HG03175 (cell line): ENCODE measurements around the gene XXYLT1.
"Not testable (repeated sequence)": the region's sequence is repeated elsewhere in the genome, so short reads cannot be mapped to it uniquely, and the experiment has no call there.

Experiments used
- ATAC-seq: cut with Tn5 transposase; IDR thresholded peaks from one replicate; pipeline ENCODE4 v1.9.1; 2021; ENCODE audit warnings: mild to moderate bottlenecking, moderate library complexity; ENCODE audit not compliant: unreplicated experiment

Gene XXYLT1

DNA sequence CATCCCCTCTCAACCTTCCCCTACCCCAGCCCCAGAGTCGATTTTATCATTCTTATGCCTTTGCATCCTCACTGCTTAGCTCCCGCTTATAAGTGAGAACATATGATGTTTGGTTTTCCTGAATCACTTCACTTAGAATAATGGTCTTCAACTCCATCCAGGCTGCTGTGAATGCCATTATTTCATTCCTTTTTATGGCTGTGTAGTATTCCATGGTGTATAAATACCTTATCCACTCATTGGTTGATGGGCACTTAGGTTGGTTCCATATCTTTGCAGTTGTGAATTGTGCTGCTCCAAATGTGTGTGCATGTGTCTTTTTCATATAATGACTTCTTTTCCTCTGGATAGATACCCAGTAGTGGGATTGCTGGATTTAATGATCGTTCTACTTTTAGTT is 233.4 kb downstream of the XXYLT1 start:
- ATAC-seq = not testable (repeated sequence)

DNA sequence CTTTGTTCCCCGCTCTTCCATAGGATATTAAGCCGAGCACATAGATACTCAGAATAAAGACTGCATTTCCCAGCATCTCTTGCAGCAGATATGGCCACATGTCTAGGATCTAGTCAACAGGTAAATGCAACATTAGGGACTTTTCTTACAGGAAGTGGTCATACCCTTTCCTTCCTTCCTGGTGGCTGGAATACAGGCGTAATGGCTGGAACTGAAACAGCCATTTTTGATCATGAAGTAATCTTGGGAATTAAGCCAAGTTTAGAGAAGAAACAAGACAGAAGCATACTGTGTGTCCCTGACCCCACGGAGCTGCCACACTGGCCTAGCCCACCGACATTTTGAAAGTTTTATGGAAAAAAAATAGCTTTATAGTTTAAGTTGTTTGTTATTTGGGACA is 234.0 kb downstream of the XXYLT1 start:
- no peak for ATAC-seq

DNA sequence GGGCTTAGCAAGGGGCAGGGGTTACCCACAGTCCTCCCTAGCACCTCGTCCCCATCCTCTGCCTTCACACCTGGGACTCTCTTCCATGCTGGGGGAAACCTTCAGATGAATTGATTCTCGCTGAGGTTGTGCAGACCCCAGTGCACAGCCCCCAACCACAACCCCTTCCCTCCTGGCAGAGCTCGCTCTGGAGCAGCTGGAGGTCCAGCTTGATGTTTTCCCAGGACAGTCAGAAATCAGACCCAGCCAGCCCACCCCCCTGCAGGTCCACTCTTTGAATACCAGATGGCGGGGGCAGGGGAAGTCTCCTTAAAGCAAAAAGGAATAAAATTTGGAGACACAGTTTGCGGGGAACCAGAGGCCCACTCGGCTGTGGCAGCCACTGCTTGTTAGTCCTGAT is 234.4 kb downstream of the XXYLT1 start:
- no peak for ATAC-seq

DNA sequence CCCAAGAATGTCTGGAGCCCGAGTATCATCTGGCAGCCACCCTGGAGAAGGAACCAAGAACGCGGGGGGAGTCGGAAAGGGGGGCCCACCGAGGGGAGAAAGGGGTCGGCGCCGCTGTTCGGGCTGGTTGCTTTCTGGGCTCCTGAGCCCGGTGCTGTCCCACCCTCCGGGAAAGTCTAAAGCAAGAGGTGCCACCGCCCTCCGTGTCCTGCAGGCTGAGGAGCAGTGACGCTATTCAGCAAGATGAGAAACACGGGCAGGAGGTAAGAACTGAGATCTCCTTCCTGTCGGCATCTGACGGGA is 234.8 kb downstream of the XXYLT1 start:
- ATAC-seq = no peak

DNA sequence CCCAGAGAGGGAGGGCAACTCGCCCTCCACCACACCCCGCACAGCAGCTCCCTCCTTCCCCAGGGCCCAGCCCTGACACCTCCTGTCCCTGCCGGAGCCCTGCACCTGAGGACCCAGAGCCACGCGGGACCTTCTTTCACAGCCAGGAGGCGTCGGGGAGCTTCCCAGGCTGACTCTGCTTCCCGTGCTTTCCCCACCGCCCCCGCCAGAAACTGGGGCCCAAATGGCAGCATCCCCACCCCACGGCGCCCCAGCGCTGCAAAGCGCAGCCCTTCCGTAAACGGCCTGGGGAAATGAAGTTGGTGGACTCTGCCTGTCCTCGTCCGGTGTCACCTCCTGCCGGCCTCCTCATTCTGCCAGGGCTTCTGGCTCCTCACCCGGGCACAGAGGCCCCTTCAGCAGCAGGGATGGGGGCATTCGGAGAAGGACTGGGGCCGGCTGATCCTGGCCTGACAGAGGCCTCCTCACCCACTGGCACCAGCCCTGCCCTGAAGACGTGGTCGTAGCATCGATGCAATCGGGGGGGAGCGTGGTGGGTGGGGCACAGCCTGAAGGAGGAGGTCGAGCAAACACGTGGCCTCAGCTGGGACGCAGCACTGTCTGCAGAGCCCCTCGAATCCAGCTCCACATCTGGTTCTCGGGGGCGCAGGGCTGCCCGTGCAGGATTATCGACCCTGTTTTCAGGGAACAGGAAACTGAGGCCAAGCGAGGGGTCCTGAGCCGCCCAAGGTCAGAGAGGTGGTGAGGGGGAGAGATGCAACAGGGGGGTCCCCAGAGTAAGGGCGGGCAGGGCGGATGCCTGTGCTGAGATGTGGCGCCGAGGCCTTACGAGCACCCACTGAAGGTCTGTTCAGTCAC is 235.4 kb downstream of the XXYLT1 start:
- no peak for ATAC-seq

DNA sequence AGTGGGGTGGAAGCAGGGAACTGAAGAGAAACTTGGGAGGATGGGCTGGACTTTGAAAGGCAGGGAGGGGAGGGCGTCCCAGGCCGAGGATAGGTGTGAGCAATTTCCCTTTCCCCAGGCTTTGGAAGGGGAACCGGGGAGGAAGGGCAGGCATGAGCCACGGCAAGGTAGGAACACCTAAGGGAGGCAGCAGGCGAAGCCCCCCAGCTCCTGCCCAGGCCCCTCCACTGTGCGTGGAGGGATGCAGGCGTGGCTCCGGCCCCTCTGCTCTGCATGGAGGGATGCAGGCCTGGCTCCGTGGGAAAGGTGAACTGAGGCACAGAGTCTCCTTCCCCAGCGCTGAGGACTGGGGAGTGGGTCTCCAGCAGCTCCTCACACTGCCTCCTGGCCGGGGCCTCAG is 236.4 kb downstream of the XXYLT1 start:
- no peak for ATAC-seq

DNA sequence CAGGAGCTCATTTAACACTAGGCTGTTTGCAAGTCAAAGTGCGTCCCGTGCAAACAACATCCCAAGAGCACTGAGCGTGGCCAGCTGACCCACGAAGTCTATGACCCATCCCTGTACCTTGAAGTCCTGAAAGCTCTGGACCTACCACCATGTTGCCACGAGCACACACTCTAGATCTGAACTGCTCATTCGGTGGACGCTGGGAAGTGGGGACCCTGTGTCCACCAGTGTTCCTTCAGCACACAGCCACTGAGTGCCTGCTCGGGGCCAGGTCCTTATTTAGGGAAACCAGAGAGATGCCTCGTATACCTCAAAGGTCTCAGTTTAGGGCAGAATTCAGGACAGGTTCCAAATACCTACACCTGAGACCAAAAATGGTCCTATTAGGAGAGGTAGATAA is 236.9 kb downstream of the XXYLT1 start:
- no peak for ATAC-seq

DNA sequence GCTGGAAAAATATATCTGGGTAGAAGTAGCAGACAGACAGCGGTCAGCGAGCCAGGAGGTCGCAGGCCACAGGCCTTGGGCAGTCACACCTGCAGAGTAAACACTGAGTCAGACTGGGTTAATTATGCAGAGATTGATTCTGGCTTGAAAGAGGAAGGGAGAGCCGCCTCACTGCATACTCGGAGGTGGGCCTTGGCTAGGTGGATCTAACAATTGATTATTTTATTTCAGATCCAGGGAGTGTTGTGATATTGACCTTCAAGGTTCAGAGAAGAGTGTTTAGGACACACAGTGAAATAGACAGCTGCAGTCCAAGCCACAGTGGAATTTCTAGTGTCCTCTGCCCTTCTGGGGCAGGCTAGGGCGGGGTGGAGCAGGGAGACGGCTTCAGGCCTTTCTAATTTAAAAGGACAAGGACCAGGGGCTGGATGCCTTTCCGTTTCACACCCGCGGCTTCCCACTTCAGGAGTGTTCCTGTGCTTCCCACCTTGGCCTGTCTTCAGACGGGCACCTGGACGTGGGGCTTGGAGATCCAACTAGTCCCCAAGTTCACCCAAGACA is 237.3 kb downstream of the XXYLT1 start:
- ATAC-seq = no peak

DNA sequence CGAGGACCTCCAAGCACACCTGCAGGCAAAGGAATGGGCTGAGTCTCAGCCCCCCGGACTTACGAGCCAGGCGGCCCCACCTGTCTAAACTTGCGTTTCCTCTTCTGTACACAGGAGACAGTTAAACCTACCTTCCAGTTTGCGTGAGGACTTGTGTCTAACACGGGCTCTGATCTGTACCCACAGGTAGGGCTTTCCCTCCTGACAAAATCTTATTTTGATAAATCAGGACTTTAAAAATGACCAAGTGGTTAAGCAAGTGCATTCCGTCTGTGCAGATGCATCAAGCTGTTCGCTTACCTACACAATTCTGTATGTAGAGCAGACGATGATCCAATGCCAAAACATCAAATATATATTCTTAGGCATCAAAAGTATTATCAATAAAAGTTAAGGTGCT is 238.0 kb downstream of the XXYLT1 start:
- no peak for ATAC-seq

DNA sequence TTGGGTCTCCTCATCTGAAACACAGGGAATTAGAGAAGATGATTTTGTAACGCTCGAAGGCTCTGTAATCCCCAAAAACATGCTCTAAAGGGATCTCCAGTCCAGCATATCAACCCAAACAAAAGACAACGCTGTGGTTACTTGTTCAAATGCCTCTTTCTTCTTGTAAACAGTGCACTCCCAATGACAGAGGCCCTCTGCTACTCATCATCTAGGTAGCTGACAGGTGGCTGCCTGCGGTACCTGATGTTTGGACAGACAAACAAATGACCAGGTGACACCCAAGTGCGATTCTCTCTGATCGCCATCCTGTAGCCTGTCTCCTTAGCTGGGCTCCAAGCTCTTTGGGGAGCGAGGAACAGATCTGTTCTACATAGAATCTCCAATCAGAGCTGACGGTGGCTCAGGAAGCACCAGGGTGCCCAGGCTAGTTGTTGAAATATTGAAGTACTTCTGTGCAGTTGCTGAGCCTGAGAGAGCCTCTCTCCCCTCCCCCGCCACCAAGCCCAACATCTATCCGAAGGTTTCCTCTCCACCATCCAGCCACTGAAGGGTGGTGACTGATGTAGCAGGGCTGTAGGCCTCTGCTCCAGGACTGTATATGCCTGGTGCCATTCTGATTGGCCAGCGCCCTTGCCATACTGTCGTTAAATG is 238.7 kb downstream of the XXYLT1 start:
- no peak for ATAC-seq

DNA sequence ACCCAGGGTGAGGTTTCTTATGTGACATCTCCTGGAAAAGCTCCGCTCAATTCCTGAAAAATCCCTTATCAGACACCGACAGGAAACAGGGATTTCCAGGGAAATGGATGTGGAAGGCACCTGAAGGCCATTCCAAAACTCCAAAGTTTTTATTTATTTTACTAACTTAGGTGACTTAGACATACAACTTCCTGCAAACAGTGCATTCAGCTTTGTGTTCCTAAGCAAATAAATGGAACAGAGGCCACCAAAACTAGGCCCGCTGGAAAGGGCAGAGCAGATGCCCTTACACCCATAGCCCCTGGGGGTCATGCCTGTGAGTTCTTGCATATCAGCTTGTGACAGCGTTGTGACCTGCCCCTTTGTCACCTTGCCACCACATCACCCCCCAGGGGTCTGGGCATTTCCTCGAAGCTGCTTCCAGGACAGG is 239.4 kb downstream of the XXYLT1 start:
- ATAC-seq = no peak

DNA sequence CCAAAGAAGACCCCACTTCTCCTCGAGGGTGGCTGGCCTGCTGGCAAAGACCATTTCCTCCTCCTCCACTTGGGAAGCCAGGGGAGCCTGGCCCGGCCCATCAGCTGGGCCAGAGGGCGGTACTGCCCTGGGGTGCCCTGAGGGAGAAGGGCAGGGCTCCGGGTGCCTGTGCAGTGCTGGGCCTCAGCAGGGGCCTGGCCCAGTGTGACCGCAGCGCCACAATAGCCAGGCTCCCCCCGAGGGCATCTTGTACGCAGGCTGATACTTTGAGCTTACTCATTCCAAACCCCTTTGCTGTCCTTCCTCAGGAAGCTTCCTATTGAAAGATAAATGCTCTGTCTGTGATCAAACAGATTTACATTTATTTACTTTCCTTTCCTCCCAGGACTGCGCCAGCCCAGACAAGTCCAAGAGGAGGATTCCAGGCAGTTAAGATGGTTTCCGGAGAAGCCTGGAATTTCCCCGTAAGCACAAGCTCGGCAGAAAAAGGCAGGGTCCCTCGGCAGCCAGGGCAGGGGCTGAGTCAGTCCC is 240.1 kb downstream of the XXYLT1 start:
- no peak for ATAC-seq

DNA sequence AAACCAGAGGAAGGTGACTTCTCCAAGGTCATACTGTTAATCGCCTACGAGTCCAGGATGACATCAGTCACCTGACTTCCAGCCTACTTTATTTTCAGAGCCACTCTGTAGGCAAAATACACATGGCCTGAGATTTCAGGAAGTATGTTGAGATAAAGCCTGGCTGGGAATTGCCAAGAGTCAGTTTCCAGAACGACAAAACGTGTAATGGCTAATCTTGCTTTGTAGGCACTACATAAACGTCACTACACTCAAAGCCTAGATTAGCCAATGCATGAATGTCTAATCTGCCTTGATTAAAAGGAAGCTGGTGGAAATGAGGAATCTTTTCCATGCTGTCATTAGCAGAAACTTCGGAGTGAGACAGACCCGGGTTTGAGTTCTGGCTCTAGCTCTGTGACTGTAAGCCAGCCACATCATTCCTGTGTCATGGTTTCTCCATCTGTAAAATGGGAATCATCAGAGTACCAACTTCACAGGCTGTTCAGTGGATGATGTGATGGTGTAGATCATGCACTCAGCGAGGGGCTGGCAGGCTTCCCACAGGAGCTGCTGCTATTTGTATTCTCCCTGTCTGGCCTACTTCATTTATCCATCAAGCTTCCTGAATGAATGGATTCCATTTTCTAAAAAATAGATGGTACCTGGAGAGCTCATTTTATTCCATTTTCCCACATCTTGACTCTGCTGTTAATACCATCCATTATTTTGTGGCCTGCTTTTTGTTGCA is 241.9 kb downstream of the XXYLT1 start:
- ATAC-seq = no peak

DNA sequence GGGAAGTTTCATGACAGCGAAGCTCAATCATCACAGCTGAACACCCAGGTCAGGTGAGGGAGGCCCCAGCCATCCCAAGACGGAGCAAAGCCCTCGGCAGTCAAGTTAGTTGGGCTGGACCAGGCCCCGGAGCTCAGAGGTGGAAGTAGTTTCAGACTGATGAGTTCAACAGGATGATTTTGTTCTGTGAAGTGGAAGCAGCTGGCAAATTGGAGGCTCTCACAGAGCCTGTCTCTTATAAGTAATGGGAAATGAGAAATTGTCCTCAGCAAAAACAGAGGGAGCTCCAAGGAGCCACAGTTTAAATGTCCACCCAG is 245.1 kb downstream of the XXYLT1 start:
- ATAC-seq = no peak

DNA sequence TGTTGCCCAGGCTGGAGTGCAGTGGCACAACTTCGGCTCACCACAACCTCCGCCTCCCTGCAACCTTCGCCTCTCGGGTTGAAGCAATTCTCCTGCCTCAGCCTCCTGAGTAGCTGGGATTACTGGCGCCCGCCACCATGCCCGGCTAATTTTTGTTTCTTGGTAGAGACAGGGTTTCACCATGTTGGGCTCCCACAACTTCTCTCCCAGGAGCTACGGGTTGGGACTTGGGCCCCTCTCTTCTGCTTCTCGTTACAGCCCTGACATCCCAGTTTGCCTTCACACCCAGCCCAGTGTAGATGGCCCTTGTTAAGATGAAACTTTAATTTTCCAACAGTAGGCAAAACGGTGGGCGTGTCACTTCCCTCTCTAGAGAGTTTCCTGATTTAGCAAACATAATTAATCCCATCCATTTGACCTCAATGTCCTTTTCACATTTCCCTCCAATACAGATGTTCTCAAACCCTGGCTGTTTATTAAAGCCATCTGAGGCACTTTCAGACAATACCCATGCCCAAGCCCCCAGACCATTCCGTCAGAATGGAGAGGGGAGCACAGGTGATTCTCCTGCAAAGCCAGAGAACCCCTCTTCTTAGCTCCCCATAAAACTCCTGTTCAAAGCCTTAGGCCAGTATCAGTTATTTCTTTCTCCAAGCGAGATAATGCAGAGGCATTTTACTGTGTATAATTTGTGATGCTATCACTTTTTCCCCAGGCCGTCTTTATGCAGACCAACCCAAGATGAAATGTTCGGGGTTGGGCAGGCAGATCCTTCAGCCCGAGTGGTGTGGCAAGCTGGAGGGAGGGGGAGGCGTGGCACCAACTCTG is 245.7 kb downstream of the XXYLT1 start:
- no peak for ATAC-seq

DNA sequence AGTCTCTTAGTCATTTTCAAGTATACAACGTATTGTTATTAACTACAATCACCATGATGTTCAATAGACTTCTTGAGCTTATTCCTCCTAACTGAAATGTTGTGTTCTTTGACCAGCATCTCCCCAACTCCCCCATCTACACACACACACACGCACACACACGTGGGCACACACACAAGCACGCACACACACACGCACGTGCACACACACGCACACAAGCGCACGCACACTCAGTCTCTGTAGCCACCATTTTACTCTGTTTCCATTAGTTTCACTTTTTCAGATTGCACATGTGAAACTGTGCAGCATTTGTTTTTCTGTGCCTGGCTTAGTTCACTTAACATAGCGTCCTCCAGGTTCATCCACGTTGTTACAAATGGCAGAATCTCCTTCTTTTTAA is 247.0 kb downstream of the XXYLT1 start:
- no peak for ATAC-seq

DNA sequence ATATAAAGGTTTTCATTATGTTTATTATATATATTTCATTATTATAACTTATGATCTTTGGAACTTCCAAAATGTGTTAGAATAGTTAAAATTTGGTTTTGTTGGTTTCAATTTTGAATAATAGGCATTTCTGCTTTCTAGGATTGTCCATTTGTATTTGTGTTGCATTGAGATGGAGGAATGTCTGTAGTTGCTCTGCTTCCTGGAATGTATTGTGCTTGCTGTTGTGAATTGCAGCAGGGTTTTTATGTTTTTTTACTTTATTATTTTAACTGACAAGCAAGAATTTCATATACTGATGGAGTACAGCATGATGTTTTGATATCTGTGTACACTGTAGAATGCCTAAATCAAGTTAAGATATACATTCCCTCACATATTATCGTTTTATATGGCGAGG is 247.4 kb downstream of the XXYLT1 start:
- ATAC-seq = no peak

DNA sequence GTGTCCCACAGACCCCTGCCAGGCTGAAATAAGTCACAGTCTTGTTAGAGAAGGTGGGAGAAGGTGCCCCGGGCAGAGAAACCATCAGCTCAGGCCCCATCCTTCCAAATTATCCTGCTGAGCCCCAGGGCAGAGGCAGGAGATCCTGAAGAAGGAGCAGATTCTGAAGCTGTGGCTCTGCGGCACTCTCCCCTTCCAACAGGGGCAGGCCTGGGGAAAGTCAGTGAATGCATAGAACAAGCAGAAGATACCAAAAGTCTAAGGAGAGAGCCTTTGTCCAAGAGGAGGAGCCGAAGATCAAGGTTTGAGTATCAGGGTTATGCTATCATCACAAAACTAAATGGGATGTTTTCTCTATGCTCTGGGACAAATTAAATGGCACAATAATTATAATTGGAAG is 249.3 kb downstream of the XXYLT1 start:
- ATAC-seq = no peak

DNA sequence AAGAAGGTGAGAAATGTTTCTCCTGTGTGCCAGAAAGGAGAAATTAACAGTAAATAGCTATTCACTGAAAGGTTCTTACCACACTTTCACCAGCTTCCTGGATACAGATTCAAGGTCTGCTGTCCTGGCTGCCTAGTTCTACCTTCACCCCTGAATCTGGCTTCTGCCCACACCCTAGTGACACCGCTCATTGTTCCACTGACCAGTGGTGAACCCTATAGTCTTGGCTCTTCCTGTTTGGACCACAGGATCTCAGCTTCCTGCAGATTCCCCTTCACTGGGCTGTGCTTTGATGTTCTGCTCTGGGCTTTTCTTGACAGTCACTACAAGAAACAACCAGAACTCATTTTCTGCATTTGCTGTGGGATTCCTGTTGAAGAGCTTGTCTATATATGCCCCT is 250.0 kb downstream of the XXYLT1 start:
- no peak for ATAC-seq

DNA sequence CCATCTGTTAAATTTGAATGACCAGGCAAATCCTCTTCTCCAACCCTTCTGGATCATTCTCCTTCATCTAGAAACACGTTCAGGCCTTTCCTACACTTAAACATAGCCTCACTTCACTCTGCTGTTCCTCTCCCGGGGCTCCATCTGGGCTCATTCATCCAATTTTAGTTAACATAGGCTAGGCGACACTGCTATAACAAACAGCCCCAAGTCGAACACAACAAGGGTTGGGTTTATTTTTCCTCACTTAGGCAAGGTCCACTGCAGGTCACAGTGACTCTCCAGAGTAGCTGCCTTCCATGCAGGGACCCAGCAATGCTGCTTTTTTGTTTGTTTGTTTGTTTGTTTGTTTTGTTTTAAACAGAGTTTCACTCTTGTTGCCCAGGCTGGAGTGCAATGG is 250.8 kb downstream of the XXYLT1 start:
- ATAC-seq = no peak

DNA sequence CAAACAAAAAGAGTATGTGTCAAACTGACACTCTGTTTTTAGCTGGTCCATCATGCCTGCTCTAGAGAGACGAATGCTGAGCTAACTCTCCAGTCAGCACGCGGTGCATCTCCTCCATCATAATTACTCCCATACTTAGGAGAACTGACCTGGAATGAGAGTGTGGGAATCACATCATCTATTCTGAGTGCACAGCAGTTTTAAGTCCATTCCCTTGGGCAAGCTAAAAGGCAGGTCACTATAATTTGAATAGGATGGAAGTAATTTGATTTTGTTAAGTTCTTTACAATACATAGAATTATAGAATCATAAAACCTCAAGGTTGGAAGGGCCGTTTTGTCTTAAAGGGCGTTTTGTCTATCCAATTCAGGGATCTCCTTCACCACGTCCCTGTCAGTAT is 251.6 kb downstream of the XXYLT1 start:
- ATAC-seq = no peak
